GM10248 (cell line): Measurements from ENCODE around the gene YIPF4.
"Not testable (repeated sequence)": the region's sequence is repeated elsewhere in the genome, so short reads cannot be mapped to it uniquely, and the experiment has no call there.

Experiments
- CTCF ChIA-PET: fragments of 300-600 bp; sonication (Branson Sonifier 250); formaldehyde crosslinking; extraction: SDS; loops from one replicate; lab custom pipeline; 2021; ENCODE audit warnings: antibody characterized with exemption; lab: Yijun Ruan, JAX
- POLR2A ChIA-PET: fragments of 350-650 bp; sonication (Branson Sonifier 250); formaldehyde crosslinking; extraction: SDS; loops from one replicate; lab custom pipeline; 2020; ENCODE audit warnings: antibody characterized with exemption; lab: Yijun Ruan, JAX
- DNase-seq: peaks from one replicate; pipeline ENCODE4 v3.0.0; 2012; ENCODE audit errors: extremely low spot score
- CTCF ChIP-seq: IDR thresholded peaks from 2 replicates; pipeline ENCODE4 v1.5.1; 2012; ENCODE audit warnings: mild to moderate bottlenecking, low read depth; ENCODE audit errors: extremely low read depth, missing control alignments, control extremely low read depth

YIPF4 gene

GRCh38 chr2:32342801-32343200, 65.1 kb downstream of the YIPF4 start:
- CTCF ChIA-PET, result no interaction called here
- TF ChIP-seq CTCF, result no peak
- POLR2A ChIA-PET, result no interaction called here
- no peak for DNase-seq

- POLR2A ChIA-PET, DNase-seq, CTCF ChIA-PET: not testable (repeated sequence)
Observed at GRCh38 chr2:32350797-32351196, 73.1 kb downstream of the YIPF4 start.

DNA sequence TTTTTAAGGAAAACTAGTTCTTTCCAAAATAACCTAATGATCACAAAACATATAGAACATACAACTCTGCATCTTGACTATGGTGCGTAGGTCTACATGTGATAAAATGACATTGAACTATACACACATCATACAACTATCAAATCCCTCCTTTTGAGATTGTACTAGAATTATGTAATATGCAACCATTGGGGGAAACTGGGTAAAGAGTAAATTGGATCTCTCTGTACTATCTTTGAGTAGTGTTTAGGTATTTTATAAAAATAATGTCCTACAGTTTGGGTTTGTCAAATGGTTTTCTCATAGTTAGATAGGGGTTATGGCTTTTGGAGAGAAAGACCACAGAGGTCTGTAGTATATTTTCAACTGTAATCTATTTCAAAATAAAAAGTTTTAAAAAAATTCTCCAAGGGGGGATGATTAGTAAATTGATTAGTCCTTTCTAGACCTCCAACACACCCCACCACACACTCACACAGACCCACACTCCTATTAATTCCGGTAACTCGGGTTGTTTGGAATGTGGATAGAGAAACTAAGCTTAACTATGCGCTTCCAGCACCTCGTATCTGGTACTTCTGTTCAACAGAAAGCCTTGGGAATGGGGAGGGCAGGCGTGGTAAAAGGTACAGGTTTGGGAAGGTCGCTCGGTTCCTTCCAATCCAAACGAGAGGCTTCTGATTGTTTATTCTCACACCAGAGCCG, 78.4 kb downstream of the YIPF4 start:
- CTCF ChIA-PET, result interaction anchor here (0.8 kb wide), 1 partner anchor 74 kb away, joined by 3 read pairs; no protein-coding TSS in a partner anchor
- no peak for DNase-seq
- no peak for TF ChIP-seq CTCF
- POLR2A ChIA-PET, result interaction anchor here (1.0 kb wide), 1 partner anchor 13 kb away, joined by 3 read pairs; no protein-coding TSS in a partner anchor

DNA sequence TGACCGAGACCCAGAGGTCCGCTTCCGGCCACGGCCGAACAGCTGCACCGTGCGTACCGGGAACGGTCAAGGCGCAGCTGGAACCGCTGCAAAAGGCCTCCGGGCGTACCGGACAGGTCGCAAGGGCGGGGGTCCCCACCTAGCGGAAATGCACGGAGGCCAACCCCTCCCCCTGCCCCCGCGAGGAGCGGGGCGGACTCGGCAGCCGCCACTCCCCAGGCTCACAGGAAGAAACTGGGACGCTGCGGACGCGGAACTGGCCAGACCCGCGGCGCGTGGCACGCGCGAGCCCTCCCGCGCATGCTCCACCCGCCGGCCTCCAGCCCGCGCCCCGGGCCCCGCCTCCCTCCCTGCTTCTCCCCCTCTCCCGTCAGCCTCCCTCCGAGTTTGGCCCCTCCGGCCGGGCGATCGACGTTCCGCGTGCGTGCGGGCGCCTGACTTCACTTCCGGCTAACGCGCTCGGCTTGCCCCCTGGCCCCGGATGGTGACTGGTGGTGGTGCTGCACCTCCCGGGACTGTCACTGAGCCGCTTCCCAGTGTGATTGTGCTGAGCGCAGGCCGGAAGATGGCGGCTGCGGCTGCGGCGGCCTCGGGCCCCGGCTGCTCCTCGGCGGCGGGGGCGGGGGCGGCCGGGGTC, 79.1 kb downstream of the YIPF4 start, which contains the start of gene BIRC6:
BIRC6 (plus strand) TSS at position 343 of the 637 bp plus-strand sequence; CDS start at position 482, 139 bp downstream.
- no peak for TF ChIP-seq CTCF
- CTCF ChIA-PET, result interaction anchor here (0.8 kb wide), 1 partner anchor 74 kb away, joined by 3 read pairs; no protein-coding TSS in a partner anchor
- peak; percentile 99 for DNase-seq
- POLR2A ChIA-PET, result interaction anchor here (1.0 kb wide), 1 partner anchor 13 kb away, joined by 3 read pairs; no protein-coding TSS in a partner anchor

DNA sequence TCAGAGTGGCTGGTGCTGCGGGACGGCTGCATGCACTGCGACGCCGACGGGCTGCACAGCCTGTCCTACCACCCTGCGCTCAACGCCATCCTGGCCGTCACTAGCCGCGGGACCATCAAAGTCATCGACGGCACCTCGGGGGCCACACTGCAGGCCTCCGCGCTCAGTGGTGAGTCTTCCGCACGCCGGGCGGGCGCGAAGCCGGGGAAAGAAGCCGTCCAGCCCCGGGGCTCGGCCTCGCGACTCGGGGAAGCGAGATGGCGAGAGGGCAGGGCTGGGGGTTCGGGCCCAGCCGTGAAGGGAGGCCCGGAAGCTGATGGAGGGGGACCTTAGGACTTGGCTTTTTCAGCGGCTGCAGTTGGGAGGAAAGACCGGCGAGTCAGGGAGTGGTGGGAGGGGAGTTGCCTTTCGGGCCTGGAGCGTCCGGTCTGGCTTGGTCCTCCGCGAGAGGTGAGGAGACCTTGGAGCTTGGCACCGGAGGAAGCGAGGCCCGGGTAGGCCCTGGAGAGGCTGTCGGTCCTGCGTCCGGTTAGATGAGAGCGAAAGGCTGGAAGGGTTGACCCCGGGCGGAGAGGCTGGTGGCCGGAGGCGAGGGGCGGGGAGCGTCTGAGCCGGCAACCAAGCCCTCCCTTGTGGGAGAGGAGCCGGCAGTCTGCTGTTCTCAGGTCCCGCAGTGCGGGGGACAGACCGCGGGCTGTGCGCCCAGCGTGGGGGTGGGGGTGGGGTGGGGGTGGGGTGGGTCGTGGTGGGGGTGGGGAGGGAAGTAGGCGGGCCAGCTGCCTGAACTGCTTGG, 79.8 kb downstream of the YIPF4 start:
- TF ChIP-seq CTCF, result no peak
- CTCF ChIA-PET, result no interaction called here
- POLR2A ChIA-PET, result no interaction called here
- DNase-seq, result peak; percentile 48

DNA sequence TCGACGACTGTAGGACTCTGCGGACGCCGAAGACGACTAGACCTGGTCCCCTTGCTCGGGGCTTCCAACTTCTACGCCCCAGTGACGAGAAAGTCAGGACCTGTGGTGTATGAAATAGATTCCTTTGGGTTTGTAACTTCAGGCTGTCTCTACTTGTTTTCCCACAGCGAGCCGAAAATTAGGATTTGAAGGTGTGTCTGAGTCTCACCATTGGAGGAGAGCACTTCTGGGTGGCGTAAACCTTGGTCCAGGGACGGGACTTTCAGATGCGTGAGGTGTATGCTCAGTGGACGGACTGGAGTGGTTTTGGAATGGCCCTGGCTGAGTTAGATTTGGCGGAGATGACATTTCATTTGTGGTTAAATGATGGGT, 80.4 kb downstream of the YIPF4 start:
- TF ChIP-seq CTCF, result no peak
- ChIA-PET CTCF (no interaction called here), POLR2A (no interaction called here)

More for the DNA sequence above, 80.4 kb downstream of the YIPF4 start:
- no peak for DNase-seq
